ENCODE data around the gene SPC25. TPM values are rescaled to one million over a fixed set of nuclear protein-coding genes. Genes with fewer than 3 reads are reported as not detected.

The SPC25 gene
- total RNA-seq, 1 donor from 2014 or later, result 9.1 TPM

DNA sequence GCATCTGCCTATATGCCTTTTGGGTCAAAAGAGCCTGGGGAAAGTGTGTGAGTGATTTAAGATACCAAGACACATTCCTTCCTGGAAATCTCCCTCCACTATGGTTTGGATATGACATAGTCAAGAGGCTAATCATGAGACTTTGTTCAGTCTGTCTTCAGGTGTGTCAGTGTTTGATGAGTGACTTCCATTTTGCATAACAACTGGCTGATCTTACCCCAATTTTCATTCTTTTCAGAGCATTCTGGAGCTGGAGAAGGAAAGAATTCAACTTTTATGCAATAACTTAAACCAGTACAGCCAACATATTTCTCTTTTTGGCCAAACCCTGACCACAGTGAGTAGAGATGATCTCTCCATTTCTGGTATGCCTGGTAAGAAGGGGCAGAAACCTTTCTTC is 39.4 kb downstream of the SPC25 start:
- Mint-ChIP-seq H3K27me3 (ENCODE audit: low read depth) (no peaks in the 10 kb centered on the region), H3K9me3 (peaks cover 3% of the 10 kb centered on the region)
- TF ChIP-seq, protein P1, sequence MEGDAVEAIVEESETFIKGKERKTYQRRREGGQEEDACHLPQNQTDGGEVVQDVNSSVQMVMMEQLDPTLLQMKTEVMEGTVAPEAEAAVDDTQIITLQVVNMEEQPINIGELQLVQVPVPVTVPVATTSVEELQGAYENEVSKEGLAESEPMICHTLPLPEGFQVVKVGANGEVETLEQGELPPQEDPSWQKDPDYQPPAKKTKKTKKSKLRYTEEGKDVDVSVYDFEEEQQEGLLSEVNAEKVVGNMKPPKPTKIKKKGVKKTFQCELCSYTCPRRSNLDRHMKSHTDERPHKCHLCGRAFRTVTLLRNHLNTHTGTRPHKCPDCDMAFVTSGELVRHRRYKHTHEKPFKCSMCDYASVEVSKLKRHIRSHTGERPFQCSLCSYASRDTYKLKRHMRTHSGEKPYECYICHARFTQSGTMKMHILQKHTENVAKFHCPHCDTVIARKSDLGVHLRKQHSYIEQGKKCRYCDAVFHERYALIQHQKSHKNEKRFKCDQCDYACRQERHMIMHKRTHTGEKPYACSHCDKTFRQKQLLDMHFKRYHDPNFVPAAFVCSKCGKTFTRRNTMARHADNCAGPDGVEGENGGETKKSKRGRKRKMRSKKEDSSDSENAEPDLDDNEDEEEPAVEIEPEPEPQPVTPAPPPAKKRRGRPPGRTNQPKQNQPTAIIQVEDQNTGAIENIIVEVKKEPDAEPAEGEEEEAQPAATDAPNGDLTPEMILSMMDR (IDR thresholded peaks at IDR 0.05; ENCODE audit: unreplicated experiment), result no peak

DNA sequence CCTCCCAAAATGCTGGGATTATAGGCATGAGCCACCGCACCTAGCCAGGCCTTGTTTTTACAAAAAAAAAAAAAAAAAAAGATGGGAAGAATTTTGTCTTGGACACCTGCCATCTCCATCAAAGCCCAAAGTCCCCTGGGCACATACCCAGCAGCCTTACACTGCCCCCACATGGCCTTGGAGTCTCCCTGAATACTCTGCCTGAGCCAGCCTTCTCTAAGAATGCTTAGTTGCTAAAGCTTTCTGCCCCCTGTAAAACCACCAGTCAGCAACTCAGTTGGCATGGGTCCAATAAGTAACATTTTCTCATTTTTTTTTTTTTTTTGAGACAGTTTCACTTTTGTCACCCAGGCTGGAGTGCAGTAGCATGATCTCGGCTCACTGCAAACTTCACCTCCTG is 40.6 kb downstream of the SPC25 start:
- TF ChIP-seq, protein P1 (IDR thresholded peaks at IDR 0.05; ENCODE audit: unreplicated experiment), result no peak
- Mint-ChIP-seq H3K9me3 (peaks cover 3% of the 10 kb centered on the region), H3K4me1 (peaks cover 12% of the 10 kb centered on the region), H3K36me3 (peaks cover 12% of the 10 kb centered on the region), H3K4me3 (no peak overlapping the region), H3K27ac (no peak overlapping the region), H3K27me3 (ENCODE audit: low read depth) (no peaks in the 10 kb centered on the region)
- no peak for DNase-seq (ENCODE audit: low spot score in 2 of 2, unreplicated experiment in 2 of 2)

More for the DNA sequence above, 39.4 kb downstream of the SPC25 start:
- H3K36me3 Mint-ChIP-seq, result peaks cover 13% of the 10 kb centered on the region
- H3K27ac Mint-ChIP-seq, result no peak overlapping the region
- H3K4me3 Mint-ChIP-seq, result no peak overlapping the region
- peaks cover 12% of the 10 kb centered on the region for H3K4me1 Mint-ChIP-seq
- DNase-seq (ENCODE audit: low spot score in 2 of 2, unreplicated experiment in 2 of 2), result no peak

GRCh38 chr2:168848225-168848624 is 42.0 kb downstream of the SPC25 start:
- Mint-ChIP-seq H3K27ac (no peak overlapping the region), H3K36me3 (peaks cover 6% of the 10 kb centered on the region), H3K27me3 (ENCODE audit: low read depth) (no peaks in the 10 kb centered on the region), H3K9me3 (peaks cover 3% of the 10 kb centered on the region), H3K4me1 (peaks cover 12% of the 10 kb centered on the region), H3K4me3 (no peak overlapping the region)
- TF ChIP-seq, protein P1 (IDR thresholded peaks at IDR 0.05; ENCODE audit: unreplicated experiment), result no peak
- no peak for DNase-seq (ENCODE audit: low spot score in 2 of 2, unreplicated experiment in 2 of 2)

DNA sequence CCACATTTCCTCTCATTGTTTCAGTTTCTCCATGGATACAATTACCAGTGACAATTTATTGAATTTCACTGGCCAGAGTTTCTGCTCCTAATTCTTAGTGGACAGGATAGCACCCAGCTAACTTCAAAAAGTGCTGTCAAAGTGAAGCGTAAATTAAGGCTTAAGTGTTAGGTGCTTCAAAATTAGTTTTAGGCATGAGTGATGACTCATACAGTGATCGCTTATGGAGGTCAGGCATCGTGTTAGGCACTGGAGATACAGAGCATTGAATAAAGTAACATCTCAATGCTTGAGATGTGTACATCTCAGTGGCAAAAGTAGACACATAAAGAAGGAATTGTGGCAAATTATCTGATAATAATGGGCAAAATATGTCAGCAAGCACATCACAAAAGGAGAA is 47.0 kb downstream of the SPC25 start:
- no peak overlapping the region for H3K27ac Mint-ChIP-seq
- TF ChIP-seq, protein P1 (IDR thresholded peaks at IDR 0.05; ENCODE audit: unreplicated experiment), result no peak
- no peak for DNase-seq (ENCODE audit: low spot score in 2 of 2, unreplicated experiment in 2 of 2)
- H3K27me3 Mint-ChIP-seq (ENCODE audit: low read depth), result no peaks in the 10 kb centered on the region
- no peak overlapping the region for H3K4me3 Mint-ChIP-seq
- peaks cover 5% of the 10 kb centered on the region for H3K4me1 Mint-ChIP-seq
- H3K36me3 Mint-ChIP-seq, result no peaks in the 10 kb centered on the region
- H3K9me3 Mint-ChIP-seq, result peaks cover 6% of the 10 kb centered on the region

- H3K9me3 Mint-ChIP-seq, result peaks cover 10% of the 10 kb centered on the region
- no peak overlapping the region for H3K4me3 Mint-ChIP-seq
- no peak for DNase-seq (ENCODE audit: low spot score in 2 of 2, unreplicated experiment in 2 of 2)
- TF ChIP-seq, protein P1 (IDR thresholded peaks at IDR 0.05; ENCODE audit: unreplicated experiment), result no peak
- H3K4me1 Mint-ChIP-seq, result no peaks in the 10 kb centered on the region
- no peak overlapping the region for H3K27ac Mint-ChIP-seq
- H3K27me3 Mint-ChIP-seq (ENCODE audit: low read depth), result no peaks in the 10 kb centered on the region
- H3K36me3 Mint-ChIP-seq, result no peaks in the 10 kb centered on the region
Measured at GRCh38 chr2:168841445-168841844, 48.8 kb downstream of the SPC25 start.

- Mint-ChIP-seq H3K27me3 (ENCODE audit: low read depth) (no peaks in the 10 kb centered on the region), H3K27ac (no peak overlapping the region), H3K36me3 (no peaks in the 10 kb centered on the region), H3K4me1 (no peaks in the 10 kb centered on the region), H3K9me3 (peaks cover 9% of the 10 kb centered on the region), H3K4me3 (no peak overlapping the region)
- TF ChIP-seq, protein P1 (IDR thresholded peaks at IDR 0.05; ENCODE audit: unreplicated experiment), result no peak
- no peak for DNase-seq (ENCODE audit: low spot score in 2 of 2, unreplicated experiment in 2 of 2)
Measured at GRCh38 chr2:168835969-168836368, 54.3 kb downstream of the SPC25 start.
